ENCODE data around the gene GSN. TPM values are rescaled to one million over a fixed set of nuclear protein-coding genes. Genes with fewer than 3 reads are reported as not detected.

Gene GSN
- total and polyA plus RNA-seq, 2 of the 13 experiments (the other 11 are each of a cell fraction or from before 2014, with no cell fraction given) = 294 to 307 TPM

GRCh38 chr9:121281614-121282276 is 13.8 kb downstream of the GSN start (continued):
- peak; percentile 47; the same call in 1 of the 2 replicates for TF ChIP-seq ADNP (CRISPR knock-in tag; IDR thresholded peaks at IDR 0.05)
- TF ChIP-seq, protein P1, sequence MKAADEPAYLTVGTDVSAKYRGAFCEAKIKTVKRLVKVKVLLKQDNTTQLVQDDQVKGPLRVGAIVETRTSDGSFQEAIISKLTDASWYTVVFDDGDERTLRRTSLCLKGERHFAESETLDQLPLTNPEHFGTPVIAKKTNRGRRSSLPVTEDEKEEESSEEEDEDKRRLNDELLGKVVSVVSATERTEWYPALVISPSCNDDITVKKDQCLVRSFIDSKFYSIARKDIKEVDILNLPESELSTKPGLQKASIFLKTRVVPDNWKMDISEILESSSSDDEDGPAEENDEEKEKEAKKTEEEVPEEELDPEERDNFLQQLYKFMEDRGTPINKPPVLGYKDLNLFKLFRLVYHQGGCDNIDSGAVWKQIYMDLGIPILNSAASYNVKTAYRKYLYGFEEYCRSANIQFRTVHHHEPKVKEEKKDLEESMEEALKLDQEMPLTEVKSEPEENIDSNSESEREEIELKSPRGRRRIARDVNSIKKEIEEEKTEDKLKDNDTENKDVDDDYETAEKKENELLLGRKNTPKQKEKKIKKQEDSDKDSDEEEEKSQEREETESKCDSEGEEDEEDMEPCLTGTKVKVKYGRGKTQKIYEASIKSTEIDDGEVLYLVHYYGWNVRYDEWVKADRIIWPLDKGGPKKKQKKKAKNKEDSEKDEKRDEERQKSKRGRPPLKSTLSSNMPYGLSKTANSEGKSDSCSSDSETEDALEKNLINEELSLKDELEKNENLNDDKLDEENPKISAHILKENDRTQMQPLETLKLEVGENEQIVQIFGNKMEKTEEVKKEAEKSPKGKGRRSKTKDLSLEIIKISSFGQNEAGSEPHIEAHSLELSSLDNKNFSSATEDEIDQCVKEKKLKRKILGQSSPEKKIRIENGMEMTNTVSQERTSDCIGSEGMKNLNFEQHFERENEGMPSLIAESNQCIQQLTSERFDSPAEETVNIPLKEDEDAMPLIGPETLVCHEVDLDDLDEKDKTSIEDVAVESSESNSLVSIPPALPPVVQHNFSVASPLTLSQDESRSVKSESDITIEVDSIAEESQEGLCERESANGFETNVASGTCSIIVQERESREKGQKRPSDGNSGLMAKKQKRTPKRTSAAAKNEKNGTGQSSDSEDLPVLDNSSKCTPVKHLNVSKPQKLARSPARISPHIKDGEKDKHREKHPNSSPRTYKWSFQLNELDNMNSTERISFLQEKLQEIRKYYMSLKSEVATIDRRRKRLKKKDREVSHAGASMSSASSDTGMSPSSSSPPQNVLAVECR (CRISPR knock-in tag; IDR thresholded peaks at IDR 0.05; ENCODE audit: borderline replicate concordance) = peak; percentile 56; the same call in 1 of the 2 replicates
- TF ChIP-seq, protein P2, sequence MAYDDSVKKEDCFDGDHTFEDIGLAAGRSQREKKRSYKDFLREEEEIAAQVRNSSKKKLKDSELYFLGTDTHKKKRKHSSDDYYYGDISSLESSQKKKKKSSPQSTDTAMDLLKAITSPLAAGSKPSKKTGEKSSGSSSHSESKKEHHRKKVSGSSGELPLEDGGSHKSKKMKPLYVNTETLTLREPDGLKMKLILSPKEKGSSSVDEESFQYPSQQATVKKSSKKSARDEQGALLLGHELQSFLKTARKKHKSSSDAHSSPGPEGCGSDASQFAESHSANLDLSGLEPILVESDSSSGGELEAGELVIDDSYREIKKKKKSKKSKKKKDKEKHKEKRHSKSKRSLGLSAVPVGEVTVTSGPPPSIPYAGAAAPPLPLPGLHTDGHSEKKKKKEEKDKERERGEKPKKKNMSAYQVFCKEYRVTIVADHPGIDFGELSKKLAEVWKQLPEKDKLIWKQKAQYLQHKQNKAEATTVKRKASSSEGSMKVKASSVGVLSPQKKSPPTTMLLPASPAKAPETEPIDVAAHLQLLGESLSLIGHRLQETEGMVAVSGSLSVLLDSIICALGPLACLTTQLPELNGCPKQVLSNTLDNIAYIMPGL (CRISPR knock-in tag; IDR thresholded peaks at IDR 0.05; ENCODE audit: borderline replicate concordance in 1 of 2, low read depth in 1 of 2) = peak in 1 of 2 experiments; percentile 9; a peak in 1 of 4 replicates
- TF ChIP-seq RXRA (CRISPR knock-in tag; IDR thresholded peaks at IDR 0.05) = peak; percentile 10; the same call in 1 of the 2 replicates
- peak; percentile 26 for TF ChIP-seq ZMYM4 (CRISPR knock-in tag; IDR thresholded peaks at IDR 0.05)
- no peak for TF ChIP-seq RBAK (CRISPR knock-in tag; IDR thresholded peaks at IDR 0.05)
- TF ChIP-seq MAZ (IDR thresholded peaks at IDR 0.05; ENCODE audit: borderline replicate concordance, low read depth, low read length) = no peak
- TF ChIP-seq MAZ (CRISPR knock-in tag; IDR thresholded peaks at IDR 0.05; ENCODE audit: low read depth) = 0 out of 2 replicates have a peak, but pooled peaks have one; percentile 4
- TF ChIP-seq KLF16 (CRISPR knock-in tag; IDR thresholded peaks at IDR 0.05) = 0 out of 4 replicates have a peak, but pooled peaks of 1 of the 2 experiments have one; percentile 16
- peak; percentile 42; the same call in 1 of the 2 replicates for TF ChIP-seq ZMYM2 (CRISPR knock-in tag; IDR thresholded peaks at IDR 0.05)
- TF ChIP-seq RNF2 (conservative IDR thresholded peaks at IDR 0.05; ENCODE audit: low read depth) = no peak
- TF ChIP-seq MAX (IDR thresholded peaks at IDR 0.05) = peak; percentile 31
- peak; percentile 12; the same call in 1 of the 2 replicates for TF ChIP-seq KDM5B (CRISPR knock-in tag; IDR thresholded peaks at IDR 0.05; ENCODE audit: borderline replicate concordance)
- no peak for TF ChIP-seq EED (CRISPR knock-in tag; IDR thresholded peaks at IDR 0.05)
- peak; percentile 44; the same call in 1 of the 2 replicates for TF ChIP-seq GABPB1 (CRISPR knock-in tag; IDR thresholded peaks at IDR 0.05)
- no peak; the same call in 1 of the 2 replicates for TF ChIP-seq ZNF607 (CRISPR knock-in tag; IDR thresholded peaks at IDR 0.05; ENCODE audit: borderline replicate concordance)
- no peak for TF ChIP-seq ZNF557 (CRISPR knock-in tag; IDR thresholded peaks at IDR 0.05)
- TF ChIP-seq KDM1A (CRISPR knock-in tag; IDR thresholded peaks at IDR 0.05) = peak; percentile 81
- TF ChIP-seq ZNF501 (CRISPR knock-in tag; IDR thresholded peaks at IDR 0.05) = peak; percentile 86
- TF ChIP-seq SATB2 (CRISPR knock-in tag; IDR thresholded peaks at IDR 0.05) = no peak
- TF ChIP-seq NFIC (IDR thresholded peaks at IDR 0.05; ENCODE audit: low read length) = peak; percentile 19; the same call in 1 of the 2 replicates
- 0 out of 2 replicates have a peak, but pooled peaks have one; percentile 51 for TF ChIP-seq SSRP1 (CRISPR knock-in tag; IDR thresholded peaks at IDR 0.05)
- TF ChIP-seq TRIM24 (CRISPR knock-in tag; IDR thresholded peaks at IDR 0.05) = peak; percentile 41; the same call in 1 of the 2 replicates
- no peak for TF ChIP-seq RFXAP (CRISPR knock-in tag; IDR thresholded peaks at IDR 0.05; ENCODE audit: borderline replicate concordance)
- peak; percentile 27; the same call in 1 of the 2 replicates for TF ChIP-seq TCF7 (IDR thresholded peaks at IDR 0.05; ENCODE audit: low read depth)
- 0 out of 4 replicates have a peak, but pooled peaks of 1 of the 2 experiments have one; percentile 8 for TF ChIP-seq POLR2A (IDR thresholded peaks at IDR 0.05; ENCODE audit: insufficient read depth in 1 of 2, low read depth in 2 of 2, low read length in 2 of 2)

Data from HepG2 (cell line).